ENCODE measurements around the gene PMAIP1.
"Not testable (repeated sequence)": the region's sequence is repeated elsewhere in the genome, so short reads cannot be mapped to it uniquely, and the experiment has no call there.

Gene PMAIP1

DNA sequence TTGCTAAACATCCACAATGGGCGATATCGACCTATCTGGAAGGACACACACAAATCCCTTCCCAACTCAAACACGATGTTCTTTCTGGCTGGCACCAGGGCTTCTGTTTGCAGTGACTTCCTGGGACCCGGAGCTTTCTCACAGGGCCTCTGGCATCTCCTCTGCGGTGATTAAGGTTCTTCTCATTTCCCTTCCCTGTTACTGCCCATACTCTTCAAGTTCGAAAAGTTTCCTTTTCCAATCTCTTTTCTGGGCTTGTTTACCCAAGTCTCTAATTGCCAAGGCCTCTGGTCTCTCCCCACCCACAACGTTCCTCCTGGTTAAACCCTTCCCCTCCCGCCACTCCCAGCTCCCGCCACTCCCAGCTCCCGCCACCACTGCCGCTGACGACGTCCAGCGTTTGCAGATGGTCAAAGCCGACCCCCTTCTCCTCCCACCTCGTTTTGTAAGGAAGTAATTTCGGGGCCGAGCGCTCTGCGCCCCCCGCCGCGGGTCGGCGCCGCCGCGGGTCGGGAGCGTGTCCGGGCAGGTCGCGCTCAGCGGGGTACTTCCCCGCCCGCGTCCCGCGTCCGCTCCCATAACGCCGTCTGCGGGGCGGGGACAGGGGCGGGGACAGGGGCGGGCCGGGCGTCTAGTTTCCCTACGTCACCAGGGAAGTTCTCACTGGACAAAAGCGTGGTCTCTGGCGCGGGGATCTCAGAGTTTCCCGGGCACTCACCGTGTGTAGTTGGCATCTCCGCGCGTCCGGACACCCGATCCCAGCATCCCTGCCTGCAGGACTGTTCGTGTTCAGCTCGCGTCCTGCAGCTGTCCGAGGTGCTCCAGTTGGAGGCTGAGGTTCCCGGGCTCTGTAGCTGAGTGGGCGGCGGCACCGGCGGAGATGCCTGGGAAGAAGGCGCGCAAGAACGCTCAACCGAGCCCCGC, at the start of gene PMAIP1:
Gene PMAIP1 (plus strand): TSS at position 699 of the 924 bp plus-strand sequence. CDS start 182 bp downstream, at position 881.
- peak; percentile 97 for DNase-seq

DNA sequence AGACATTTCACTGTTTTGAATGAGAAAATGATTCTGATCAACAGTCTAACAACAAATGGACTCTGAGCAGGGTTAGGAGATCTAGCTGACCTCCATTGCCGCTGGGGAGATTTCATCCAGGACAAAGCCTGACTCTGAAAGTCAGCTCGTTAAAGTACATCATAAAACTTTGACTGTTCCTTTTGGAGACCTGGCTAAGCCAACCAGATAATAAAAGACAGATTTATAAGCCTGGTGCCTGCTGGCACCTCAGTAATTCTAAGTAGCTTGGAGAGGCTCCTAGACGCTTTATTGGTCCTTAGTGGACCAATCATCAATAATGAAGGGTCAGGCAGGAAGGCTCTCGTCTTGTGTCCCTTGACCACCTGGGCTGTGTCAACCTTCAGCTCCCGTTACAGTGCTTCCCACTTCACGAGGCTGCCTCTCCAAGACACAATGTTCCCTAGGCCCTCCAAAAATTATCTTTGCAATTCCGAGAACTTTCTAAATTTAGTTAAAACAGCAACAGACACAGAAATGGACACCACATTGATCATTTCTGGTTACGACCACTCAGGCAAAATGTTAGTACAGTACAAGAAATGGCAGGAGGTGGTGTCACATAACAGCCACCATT, 47.9 kb upstream of the PMAIP1 start:
- no peak for DNase-seq

DNA sequence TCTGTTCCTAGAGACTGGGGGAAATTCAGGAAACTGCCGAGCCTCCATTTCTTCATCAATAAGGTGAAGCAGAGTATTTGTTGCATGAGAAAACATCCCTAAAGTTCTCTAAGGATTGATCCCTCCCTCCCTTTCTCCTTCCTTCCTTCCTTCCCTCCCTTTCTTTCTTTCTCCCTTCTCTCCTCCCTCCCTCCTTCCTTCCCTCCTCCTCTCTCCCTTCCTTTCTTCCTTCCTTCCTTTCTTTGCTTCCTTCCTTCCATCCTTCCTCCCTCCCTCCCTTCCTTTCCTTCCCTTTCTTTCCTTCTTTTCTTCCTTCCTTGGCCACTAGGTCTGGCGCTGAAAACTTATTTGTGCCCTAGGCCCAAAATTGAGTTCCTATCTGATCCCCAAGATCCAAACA, 47.2 kb upstream of the PMAIP1 start:
- no peak for DNase-seq

DNA sequence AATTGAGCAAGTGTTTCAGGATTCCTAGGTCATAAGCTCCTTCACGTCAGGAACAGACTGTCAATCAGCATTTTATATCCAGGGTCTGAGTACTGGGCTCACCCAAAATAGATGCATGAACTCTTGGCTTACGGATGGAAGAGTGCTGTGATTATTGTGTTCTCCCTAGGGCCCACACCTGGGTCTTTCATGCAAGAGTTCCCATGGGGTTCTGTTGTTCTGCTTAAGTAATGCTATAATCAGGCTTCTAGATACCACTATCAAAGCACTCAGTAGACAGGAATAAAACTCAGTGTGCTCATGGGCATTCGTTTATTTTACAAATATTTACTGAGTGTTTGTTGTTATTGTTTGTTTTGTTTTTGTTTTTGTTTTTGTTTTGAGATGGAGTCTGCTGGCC, 46.4 kb upstream of the PMAIP1 start:
- no peak for DNase-seq

DNA sequence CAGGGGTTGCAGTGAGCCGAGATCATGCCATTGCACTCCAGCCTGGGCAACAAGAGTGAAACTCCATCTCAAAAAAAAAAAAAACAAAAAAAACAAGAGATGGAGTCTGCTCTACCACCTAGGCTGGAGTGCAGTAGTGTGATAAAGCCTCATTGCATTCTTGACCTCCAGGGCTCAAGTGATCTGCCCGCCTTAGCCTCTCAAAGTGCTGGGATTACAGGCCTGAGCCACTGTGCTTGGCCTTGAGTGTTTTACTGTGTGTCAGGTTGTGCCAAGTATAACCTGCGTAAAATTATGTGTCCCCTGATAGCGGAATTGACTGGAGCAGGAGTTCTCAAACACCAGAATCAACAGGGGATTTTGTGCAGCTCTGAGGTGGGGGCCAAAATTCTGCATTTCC, 45.8 kb upstream of the PMAIP1 start:
- not testable (repeated sequence) for DNase-seq

DNA sequence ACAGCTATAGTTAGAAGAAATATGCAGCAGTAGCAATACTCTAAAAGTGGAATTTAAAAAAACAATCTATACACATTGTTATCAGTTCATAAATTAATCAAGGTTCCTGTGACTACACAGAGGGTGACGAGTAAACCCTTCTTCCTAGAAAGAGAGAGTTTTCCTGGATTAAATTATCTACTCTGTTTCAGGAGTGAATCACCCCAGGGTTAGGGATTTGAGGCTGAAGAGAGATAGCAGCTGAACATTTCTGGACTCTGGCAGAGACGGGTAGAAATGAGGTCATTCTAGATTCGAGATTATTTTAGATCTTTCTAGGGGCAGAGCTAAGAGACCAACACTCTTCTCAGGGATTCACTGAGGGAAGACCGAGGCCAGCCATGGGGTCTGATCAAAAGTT, 38.8 kb upstream of the PMAIP1 start:
- no peak for DNase-seq

DNA sequence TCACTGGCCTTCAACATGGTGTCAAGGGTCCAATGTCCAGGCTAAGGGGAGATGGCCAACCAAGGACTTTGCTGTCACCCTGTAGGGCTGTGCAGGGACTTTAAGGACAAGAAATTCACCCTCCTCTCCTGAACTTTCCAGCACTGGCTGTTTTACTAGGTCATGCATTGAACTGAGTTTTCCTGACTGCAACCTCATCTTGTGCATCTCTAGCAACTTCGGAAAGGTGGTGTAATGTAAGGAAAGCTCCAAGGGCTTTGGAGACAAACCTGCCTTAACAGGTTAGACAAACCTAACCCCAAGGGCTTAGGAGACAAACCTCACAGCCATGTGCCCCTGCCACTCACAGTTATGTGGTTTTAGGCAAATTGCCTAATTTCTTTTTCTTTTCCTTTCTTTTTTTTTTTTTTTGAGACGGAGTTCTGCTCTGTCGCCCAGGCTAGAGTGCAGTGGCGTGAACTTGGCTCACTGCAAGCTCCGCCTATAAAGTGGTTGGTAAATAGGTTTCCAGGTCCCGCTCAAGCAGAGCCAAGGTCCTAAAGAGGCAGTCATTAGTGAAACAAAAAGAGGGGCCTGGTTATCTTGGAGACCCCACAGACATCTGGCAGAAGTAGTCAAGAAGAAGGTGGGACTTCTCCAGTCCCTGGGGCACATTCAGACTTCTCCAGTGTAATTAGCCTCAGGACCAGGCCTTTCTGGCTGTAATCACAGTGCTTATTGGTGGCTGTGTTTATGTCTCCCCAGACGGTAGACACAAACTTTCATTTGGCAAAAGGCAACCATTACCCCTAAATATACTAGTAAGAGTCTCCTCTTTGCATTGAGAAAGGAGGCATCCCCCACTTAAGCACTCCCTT, 37.6 kb upstream of the PMAIP1 start:
- DNase-seq, result no peak

DNA sequence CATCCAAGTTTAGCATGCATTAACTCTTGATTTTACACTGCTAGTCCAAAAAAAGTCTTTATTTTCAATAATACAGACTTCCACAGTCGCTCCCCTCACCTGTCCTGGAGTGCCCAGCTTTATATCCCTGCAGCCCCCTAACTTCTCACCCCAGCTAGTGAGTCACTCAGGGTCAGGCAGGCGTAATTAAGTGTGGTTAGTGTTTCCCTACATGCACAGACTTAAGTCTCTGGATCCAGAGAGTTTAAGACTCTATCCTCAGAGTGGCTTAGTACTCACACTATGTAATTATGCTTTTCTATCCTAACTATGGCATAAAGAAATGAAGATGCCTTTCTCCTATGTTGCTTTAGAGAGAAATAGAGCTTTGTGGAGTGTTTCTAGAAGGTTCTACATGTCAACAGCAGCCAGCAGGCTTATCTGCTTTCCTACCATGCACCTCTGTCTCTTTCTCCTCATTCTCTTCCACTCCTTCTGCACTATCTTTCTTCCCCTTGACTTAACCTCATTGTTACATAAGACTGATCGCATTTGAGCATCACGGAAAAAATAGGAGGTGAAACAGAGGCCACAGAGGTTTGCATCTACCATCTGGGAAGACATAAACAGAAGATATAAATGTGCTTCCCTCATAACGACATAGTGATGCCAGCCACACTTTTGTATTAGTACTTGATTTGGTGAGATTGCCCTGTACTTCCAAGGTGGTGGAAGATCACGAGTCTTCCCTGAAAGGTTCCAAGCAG, 34.4 kb upstream of the PMAIP1 start:
- no peak for DNase-seq

DNA sequence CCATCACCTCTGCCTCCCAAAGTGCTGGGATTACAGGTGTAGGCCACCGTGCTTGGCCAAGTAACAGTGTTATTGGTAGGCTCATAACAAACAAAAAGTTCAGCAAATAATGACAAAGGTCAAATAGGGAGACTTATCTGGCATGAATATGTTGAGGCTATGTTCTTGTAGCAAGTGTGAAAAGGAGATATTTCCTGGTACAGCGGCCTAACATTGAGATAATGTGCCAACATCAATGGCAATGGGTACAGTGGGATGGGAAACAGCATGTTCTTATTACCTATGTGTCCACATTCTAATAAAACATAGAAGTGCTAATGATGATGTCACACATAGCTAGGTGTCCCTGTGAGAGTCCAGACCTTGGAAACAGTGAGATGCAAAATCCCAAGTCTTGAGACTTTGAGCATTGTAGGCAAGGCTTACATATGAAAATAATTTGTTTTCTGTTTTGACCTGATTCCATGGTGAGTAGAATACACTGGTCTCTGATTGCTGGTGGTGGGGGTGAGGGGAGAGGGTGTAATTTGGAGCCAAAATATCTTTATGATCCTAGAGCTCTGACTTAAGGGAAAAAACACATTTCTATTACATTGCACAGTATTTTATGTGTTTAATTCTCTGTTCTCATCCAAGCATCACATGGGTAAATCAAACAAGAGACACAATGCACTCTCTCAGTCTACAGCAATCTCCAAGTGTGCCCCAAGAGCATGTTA, 33.1 kb upstream of the PMAIP1 start:
- no peak for DNase-seq

DNA sequence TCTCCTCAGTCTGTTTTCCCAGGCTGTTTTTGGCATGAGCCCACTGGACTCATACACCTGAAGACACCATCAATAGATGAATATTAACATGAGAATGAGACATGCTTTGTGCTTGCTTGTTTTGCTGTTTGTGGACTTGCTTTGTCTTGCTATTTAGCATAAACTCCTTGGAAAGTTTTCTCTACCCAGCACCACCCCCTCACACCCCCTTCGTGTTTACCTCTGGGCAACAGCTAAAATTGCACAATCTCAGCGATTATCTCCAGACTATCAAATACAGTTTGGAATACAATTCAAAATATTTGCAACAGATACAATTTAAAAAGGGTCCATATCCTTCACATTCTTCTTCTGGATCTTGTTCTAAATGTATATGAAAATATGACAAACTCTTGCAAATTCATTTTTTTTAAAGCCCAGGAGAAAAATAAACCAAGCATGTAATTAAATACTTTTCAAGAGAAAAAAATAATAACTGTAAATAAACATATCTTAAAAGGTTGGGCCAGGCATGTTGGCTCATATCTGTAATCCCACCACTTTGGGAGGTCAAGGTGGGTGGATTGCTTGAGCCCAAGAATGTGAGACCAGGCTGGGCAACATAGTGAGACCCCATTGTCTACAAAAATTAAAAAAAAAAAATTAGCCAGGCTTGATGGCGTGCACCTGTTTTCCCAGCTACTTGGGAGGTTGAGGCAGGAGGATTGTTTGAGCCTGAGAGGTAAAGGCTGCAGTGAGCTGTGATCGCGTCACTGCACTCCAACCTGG, 32.3 kb upstream of the PMAIP1 start:
- no peak for DNase-seq

DNA sequence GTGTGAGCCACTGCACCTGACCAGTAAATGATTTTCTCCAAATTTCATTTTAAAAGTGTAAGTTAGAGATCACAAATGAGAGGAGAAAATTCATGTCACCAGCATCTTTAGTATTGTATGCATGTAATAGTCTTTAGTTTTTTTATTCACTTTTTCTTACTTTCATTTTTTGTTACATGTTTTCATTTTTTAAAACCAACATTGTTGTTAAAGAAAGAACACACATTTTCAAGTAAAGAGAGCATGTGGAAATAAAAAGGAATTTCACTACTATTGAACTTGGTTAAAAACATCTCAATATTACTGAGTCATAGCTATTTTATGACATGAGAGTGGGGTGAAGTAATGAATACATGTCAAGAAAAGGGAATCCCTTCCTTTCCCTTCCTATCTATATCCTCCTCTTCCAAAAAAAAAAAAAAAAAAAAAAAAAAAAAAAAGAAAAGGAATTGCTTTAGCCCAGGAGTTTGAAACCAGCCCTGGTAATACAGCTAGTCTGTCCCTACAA, 29.1 kb upstream of the PMAIP1 start:
- DNase-seq, result no peak

DNA sequence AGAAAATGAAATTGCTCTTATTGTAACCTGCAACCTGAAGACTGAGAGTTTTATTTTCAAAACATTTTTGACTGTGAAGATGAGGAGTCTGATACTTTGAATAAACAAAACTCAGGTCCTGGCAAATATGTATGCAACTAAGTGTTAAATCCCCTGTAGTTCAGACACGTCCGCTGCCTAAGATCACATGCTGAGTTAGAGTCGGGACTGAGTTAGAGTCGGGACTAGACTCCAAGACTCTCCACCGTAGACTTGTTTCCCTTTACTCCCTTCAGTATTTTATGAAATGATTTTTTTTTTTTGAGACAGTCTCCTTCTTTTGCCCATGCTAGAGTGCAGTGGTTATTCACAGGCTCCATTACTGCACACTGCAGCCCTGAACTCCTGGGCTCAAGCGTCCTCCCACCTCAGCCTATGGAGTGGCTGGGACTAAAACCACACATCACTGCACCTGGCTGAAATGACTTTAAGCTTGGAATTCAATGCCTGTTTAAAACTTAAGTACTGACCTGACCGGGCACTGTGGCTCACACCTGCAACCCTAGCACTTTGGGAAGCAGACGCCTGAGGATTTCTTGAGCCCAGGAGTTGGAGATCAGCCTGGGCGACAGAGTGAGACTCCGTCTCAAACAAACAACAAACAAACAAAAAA, 28.0 kb upstream of the PMAIP1 start:
- peak; percentile 39 for DNase-seq

DNA sequence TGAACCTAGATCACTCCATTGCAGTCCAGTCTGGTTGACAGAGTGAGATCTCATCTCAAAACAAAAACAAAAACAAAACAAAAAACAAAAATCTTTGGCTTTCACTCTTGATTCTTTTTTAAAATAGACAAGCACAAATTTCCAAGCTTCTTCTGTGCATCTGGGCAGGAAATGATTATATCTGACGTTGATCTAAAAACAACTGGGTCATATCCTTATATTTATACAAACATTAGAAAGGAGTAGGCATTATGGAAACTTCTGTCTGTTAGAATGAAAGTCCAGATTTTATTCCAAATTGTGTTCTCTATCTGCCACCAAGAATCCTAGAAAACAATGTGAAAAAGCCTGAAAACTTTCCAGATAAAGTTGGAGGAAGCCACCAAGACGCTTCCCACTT, 26.2 kb upstream of the PMAIP1 start:
- DNase-seq, result no peak

DNA sequence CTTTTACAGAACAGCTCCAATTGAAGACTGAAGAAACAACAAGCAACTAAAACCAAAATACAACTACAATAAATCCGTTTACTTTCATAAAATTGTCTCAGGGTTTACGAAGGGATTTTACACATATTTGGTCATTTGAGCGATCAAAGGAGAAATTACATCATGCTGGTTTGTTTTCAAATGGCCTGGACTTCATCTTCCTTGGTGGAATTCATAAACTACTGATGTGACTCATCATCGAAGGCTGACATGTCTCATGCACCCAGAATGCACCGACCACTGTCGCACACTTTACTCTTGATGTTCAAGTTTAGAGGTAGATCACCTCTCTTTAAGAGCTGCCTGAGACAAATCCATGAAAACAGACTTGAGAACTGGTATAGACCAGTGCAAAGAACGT, 25.6 kb upstream of the PMAIP1 start:
- no peak for DNase-seq

DNA sequence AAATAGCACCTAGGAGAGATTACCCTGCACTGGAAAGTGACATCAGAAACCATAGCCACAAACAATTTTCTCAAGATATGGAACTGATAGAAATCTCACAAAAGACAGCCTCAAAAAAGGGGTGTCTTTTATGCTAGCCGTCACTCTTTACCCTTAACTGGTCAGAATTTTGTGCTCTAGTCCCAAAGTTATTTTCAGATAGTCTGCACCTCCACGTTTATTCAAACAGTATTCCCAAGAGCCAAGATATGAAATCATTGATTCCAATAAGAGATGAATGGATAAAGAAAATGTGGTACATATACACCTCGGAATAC, 23.5 kb upstream of the PMAIP1 start:
- no peak for DNase-seq

DNA sequence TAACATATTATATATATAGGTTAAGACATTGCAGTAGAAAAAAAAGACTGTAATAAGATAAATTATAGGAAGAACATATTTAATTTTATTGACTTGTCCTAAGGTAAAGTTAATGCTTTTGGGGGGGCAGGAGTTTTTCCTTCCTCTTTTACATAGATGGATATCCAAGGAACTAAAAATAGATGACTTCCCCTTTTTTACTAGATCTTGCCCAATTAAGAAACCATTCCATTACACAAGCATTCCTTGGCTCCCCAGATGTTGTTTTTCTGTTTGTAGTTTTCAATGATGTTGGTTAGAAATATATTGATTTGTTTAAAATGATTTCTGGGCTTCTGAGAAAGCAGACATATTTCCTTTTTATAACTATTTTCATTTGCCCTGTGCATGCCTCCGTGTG, 22.4 kb upstream of the PMAIP1 start:
- DNase-seq, result no peak

DNA sequence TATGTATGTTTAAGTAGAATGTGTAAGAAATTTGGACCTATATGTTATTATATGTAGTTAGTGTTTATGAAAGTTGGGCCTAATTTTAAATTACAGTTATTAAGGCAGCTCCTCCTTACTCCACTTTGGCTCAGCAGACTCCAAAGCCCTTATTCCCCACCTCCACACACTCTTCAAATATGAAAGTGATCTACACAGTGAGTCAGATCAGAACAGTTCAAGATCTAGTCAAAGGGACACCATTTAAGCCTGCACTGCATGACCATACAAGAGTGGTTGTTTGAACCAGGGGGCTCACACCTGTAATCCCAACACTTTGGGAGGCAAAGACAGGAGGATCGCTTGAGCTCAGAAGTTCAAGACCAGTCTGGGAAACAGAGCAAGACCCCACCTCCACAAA, 21.2 kb upstream of the PMAIP1 start:
- DNase-seq, result no peak

DNA sequence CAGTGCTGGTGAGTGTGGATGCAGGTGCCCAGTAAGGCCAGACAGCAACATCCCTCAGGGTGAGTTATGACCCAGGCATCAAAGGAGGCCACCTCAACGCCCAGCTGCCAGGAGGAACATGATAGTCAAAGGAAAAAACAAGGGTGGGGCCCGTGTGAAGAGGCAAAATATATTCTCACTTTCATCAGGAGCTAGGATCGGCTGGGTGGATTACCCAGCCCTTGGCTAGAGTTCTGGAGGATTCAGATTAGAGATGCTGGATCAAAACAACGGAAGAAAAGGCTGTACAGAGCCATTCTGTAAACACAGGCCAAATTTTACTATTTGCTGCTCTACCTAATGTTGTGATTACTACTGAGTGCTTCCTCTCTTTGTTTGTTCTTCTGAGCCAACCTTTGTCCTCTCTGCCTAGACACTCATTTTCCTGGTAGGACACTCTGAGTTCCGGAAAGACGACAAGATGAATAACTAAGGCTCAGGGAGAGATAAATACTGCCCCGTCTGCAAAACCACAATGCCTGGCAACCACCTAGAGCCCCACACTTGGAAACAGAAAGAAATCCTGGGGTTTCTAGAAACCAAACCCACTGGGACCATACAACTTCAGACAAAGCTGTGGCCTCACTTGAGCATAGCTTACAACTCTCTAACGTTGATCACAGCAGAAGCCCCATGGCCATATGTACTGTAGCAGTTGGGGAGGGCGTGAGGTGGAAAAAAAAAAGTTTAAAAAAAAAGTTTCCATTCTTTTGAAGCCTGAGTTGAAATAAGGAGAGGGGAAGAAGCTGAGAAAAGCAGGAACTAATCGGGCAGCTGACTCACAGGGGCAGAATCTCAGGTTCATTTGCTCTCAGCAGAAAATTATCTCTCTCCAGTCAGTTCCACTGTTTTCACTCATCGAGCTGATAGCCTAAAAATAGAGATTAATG, 17.8 kb upstream of the PMAIP1 start:
- DNase-seq, result no peak

DNA sequence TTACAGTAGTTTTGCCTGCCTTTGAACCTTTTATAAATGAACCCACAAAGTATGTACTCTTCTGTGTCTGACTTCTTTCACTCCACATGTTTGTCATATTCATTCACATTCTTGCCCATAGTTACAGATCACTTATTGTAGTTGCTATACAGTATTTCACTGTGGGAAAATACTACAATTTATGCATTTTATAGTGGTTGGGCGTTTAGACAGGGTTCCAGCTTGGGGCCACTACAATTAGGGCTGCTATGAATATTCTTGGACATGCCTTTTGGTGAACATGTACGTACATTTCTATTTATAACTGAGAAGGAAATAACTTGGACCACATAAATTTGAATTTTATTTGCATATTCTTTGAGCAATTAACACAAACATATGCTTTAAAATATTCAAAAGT, 15.4 kb upstream of the PMAIP1 start:
- DNase-seq, result no peak

All from NCI-H2107 (cell line).